HepG2 (cell line): ENCODE data around the gene BCCIP. TPM values are rescaled to one million over a fixed set of nuclear protein-coding genes. Genes with fewer than 3 reads are reported as not detected.

Experiments used
- BCLAF1 ChIP-seq: fragments of 450-650 bp; IDR thresholded peaks from 2 replicates; pipeline ENCODE4 v1.6.1; 2017; ENCODE audit warnings: mild to moderate bottlenecking
- FOXA3 ChIP-seq: IDR thresholded peaks from 2 replicates; pipeline ENCODE4 v1.6.1; 2016; ENCODE audit warnings: missing genetic modification reagents, missing compliant biosample characterization
- HDAC6 ChIP-seq: fragments of 200-600 bp; sonication (generic); IDR thresholded peaks from 2 replicates; pipeline ENCODE4 v1.7.0; 2017; ENCODE audit warnings: mild to moderate bottlenecking, antibody characterized with exemption, low read length, low read depth
- HMG20A ChIP-seq: IDR thresholded peaks from 2 replicates; pipeline ENCODE4 v1.6.1; 2016; ENCODE audit warnings: borderline replicate concordance
- MBNL3 ChIP-seq: fragments of 250-450 bp; sonication (Bioruptor Pico); conservative IDR thresholded peaks from 2 replicates; pipeline ENCODE4 v1.8.0; 2022; ENCODE audit warnings: mild to moderate bottlenecking, inconsistent platforms
- MTA3 ChIP-seq: sonication (generic); formaldehyde crosslinking; IDR thresholded peaks from 2 replicates; pipeline ENCODE4 v1.4.0; 2020; ENCODE audit warnings: missing genetic modification reagents
- MTF1 ChIP-seq: sonication (generic); formaldehyde crosslinking; IDR thresholded peaks from 2 replicates; pipeline ENCODE4 v1.5.0; 2020; ENCODE audit warnings: missing genetic modification reagents
- POLR2G ChIP-seq: fragments of 200-400 bp; formaldehyde crosslinking; IDR thresholded peaks from 2 replicates; pipeline ENCODE4 v1.6.1; 2018; ENCODE audit warnings: mild to moderate bottlenecking, low read depth, low read length, moderate library complexity
- RAD21 ChIP-seq: fragments of 450-650 bp; formaldehyde crosslinking; IDR thresholded peaks from 2 replicates; pipeline ENCODE4 v1.5.0; 2020; ENCODE audit warnings: mild to moderate bottlenecking
- SMYD3 ChIP-seq: sonication (generic); formaldehyde crosslinking; IDR thresholded peaks from 2 replicates; pipeline ENCODE4 v1.8.1; 2023; ENCODE audit warnings: mild to moderate bottlenecking, missing genetic modification reagents
- TMF1 ChIP-seq: sonication (generic); formaldehyde crosslinking; IDR thresholded peaks from 2 replicates; pipeline ENCODE4 v1.8.1; 2022; ENCODE audit warnings: low read depth, missing genetic modification reagents
- YEATS4 ChIP-seq: sonication (generic); formaldehyde crosslinking; IDR thresholded peaks from 2 replicates; pipeline ENCODE4 v1.4.0; 2020; ENCODE audit warnings: missing genetic modification reagents, borderline replicate concordance
- ZBTB39 ChIP-seq: sonication (generic); formaldehyde crosslinking; IDR thresholded peaks from 2 replicates; pipeline ENCODE4 v1.5.0; 2020; ENCODE audit warnings: missing genetic modification reagents
- ZGPAT ChIP-seq: IDR thresholded peaks from 2 replicates; pipeline ENCODE4 v1.6.1; 2016; ENCODE audit warnings: mild to moderate bottlenecking
- ZNF138 ChIP-seq: sonication (generic); formaldehyde crosslinking; IDR thresholded peaks from 2 replicates; pipeline ENCODE4 v1.5.0; 2020; ENCODE audit warnings: mild to moderate bottlenecking, low read depth, missing genetic modification reagents
- ZNF576 ChIP-seq: sonication (generic); formaldehyde crosslinking; IDR thresholded peaks from 2 replicates; pipeline ENCODE4 v1.4.0; 2020; ENCODE audit warnings: mild to moderate bottlenecking, missing genetic modification reagents
- ZNF597 ChIP-seq: sonication (generic); formaldehyde crosslinking; IDR thresholded peaks from 2 replicates; pipeline ENCODE4 v1.5.0; 2020; ENCODE audit warnings: missing genetic modification reagents
- ZNF615 ChIP-seq: sonication (generic); formaldehyde crosslinking; IDR thresholded peaks from 2 replicates; pipeline ENCODE4 v1.5.0; 2020; ENCODE audit warnings: mild to moderate bottlenecking, missing genetic modification reagents, borderline replicate concordance
- polyA plus RNA-seq, 8 experiments: library from polyadenylated mRNA; depleted of rRNA in 3 of 8; stranded (reverse) in 7 of 8; unstranded in 1 of 8; fragments of >200 nt; fragmentation: Illumina TruSeq in 4 of 8; extraction: Trizol in 4 of 8; gene quantifications; 2 replicates each; pipeline versions ENCODE4 v1.2.1 to v1.2.3, GENCODE V29; 2011 to 2016; ENCODE audit warnings: low read depth in 4 of 8, missing spikeins in 1 of 8, mixed read lengths in 1 of 8; ENCODE audit not compliant: insufficient read depth in 1 of 8
- total RNA-seq, 5 experiments: library from RNA; depleted of rRNA; stranded (reverse); fragments of >200 nt; fragmentation: Illumina TruSeq; extraction: Trizol; gene quantifications; 2 replicates each; pipeline ENCODE4 v1.2.3, GENCODE V29; 2016; ENCODE audit warnings: low read depth in 1 of 5

The BCCIP gene
- total and polyA plus RNA-seq, 2 of the 13 experiments (the other 11 are each of a cell fraction or from before 2014, with no cell fraction given): 37.0 to 132 TPM

GRCh38 chr10:125792342-125793300, 30.7 kb upstream of the BCCIP start (continued):
- TF ChIP-seq YEATS4 (CRISPR knock-in tag) (peak; percentile 47; the same call in 1 of the 2 replicates), POLR2G (no peak), MTA3 (CRISPR knock-in tag) (no peak), SMYD3 (CRISPR knock-in tag) (no peak), RAD21 (CRISPR knock-in tag) (no peak), MTF1 (CRISPR knock-in tag) (no peak), ZNF138 (CRISPR knock-in tag) (no peak), MBNL3 (no peak), BCLAF1 (no peak), TMF1 (CRISPR knock-in tag) (no peak), FOXA3 (CRISPR knock-in tag) (peak; percentile 96), ZNF615 (CRISPR knock-in tag) (0 out of 2 replicates have a peak, but pooled peaks have one; percentile 19), HDAC6 (no peak), ZNF576 (CRISPR knock-in tag) (no peak), ZGPAT (CRISPR knock-in tag) (peak; percentile 90), ZBTB39 (no peak), ZNF597 (CRISPR knock-in tag) (no peak), HMG20A (CRISPR knock-in tag) (peak; percentile 97)
